GM12873 (cell line): ENCODE data around the gene CCT6B.

Experiments used
- TF ChIP-seq, protein P1 (sequence below): IDR thresholded peaks from 2 replicates; pipeline ENCODE4 v1.5.1; 2012; ENCODE audit warnings: low read depth, mild to moderate bottlenecking, moderate library complexity, low read length, control low read depth; ENCODE audit not compliant: insufficient read depth; ENCODE audit errors: missing control alignments

Gene CCT6B

GRCh38 chr17:34961093-34961911, at the start of gene CCT6B, which contains the start of gene ZNF830:
Gene CCT6B, minus strand, starts transcription at chr17:34961460. Its CDS starts 67 bp downstream, at chr17:34961393.
Gene ZNF830, plus strand, starts transcription at chr17:34961540. Its CDS starts 27 bp downstream, at chr17:34961567.
- TF ChIP-seq, protein P1, sequence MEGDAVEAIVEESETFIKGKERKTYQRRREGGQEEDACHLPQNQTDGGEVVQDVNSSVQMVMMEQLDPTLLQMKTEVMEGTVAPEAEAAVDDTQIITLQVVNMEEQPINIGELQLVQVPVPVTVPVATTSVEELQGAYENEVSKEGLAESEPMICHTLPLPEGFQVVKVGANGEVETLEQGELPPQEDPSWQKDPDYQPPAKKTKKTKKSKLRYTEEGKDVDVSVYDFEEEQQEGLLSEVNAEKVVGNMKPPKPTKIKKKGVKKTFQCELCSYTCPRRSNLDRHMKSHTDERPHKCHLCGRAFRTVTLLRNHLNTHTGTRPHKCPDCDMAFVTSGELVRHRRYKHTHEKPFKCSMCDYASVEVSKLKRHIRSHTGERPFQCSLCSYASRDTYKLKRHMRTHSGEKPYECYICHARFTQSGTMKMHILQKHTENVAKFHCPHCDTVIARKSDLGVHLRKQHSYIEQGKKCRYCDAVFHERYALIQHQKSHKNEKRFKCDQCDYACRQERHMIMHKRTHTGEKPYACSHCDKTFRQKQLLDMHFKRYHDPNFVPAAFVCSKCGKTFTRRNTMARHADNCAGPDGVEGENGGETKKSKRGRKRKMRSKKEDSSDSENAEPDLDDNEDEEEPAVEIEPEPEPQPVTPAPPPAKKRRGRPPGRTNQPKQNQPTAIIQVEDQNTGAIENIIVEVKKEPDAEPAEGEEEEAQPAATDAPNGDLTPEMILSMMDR = no peak

- TF ChIP-seq, protein P1 = no peak
Measured at GRCh38 chr17:35010093-35010492, 48.8 kb upstream of the CCT6B start.

GRCh38 chr17:35006961-35007360, 45.7 kb upstream of the CCT6B start:
- TF ChIP-seq, protein P1 = no peak

DNA sequence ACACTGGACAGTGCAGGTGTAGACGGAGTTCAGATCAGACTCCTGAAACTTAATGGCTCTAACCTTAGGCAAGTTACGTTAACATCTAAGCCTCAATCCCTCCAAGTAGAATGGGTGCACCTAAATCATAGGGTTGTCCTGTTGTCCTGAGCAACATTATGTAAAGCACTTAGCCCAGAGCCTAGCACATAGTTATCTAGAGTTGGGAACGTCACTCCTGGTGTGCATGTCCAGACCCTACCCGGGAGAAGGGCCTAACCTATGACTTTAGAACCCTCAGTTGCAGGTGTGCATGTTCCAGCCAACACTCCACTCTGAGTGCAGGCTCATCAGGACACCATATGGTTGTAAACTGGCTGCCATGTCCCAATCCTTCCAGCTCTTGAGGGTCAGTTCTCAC, 45.1 kb upstream of the CCT6B start:
- TF ChIP-seq, protein P1 = no peak

DNA sequence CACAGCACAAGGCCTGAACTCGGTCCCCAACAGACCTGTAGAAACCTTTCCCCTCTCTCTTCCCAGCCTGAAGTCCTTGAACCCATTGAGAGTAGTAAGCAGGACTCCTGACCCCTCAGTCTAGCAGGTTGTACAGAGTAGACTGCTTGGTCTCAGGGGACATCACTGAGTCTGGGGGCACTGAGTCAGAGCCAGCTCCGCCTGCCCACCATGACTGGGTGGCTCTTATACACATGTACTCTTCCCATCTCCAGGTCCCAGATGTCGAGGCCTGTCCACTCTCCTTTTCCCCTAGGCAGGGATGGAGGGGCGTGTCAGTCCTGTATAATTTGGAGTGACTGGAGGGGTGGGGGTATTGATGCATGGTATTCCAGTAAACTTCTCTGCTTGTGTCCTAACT, 42.5 kb upstream of the CCT6B start:
- TF ChIP-seq, protein P1 = no peak

GRCh38 chr17:35002876-35003551, 41.8 kb upstream of the CCT6B start:
- TF ChIP-seq, protein P1 = no peak

DNA sequence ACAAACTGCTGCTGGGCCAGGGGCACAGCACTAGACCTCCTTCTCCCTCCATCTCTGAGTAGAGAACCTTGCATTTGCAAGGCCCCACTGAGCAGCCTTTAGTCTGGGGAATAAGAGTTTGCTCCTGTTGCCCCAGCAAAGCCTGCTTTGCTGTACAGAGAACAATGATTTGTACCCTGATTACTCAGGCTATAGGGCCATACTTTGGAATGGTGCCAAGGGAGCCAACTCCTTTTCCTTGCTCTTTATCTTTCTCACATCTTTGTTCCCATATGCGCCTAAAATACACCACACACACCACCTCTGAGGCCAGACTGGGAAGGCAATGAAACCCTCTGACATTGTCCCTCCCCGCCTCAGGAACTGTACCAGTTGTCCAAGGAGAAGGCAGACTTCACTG, 40.3 kb upstream of the CCT6B start:
- TF ChIP-seq, protein P1 = no peak
